Measurements from ENCODE around the gene LAPTM5.

LAPTM5 gene

DNA sequence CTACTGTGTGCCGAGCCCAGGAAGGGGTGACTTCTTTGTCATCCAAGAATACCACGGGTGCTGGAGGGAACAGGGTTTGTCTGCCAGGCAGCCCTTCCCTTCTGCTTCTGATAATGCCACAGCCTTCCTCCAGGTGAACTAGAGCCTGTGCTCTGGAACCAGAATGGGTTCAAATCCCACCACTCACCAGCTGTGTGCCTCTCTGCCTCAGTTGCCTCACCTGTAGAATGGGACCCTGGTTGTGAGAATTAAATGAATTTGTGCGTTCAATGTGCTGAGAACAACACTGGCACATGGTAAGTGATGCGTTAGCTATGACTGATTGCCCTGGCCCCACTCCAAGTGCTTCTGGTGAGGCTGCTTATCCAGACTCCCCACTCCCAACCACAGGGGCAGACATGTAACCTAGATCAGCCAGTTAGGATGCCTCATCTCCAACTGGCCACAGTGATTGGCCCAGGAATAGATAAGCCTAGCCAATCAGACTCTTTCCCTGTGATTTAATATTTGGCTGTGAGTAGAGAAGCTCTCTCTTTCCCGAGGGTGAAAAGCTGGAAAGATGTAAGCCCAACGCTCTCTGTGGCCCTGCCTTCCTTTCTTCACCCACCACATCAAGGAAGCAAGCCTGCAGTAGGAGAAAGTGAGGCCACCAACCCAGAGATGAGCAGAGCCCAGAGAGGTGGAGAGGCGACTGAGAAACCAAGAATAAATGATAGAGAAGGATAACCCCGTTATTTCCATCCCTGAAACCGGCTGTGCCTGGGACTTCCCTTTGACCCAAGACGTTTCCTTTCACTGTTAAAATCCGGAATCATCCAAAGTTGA lies 20.8 kb upstream of the LAPTM5 start (continued):
- TF ChIP-seq REPIN1 (tag by site-specific recombination; IDR thresholded peaks at IDR 0.05; ENCODE audit: low read depth) (no peak), ZNF280D (tag by site-specific recombination; IDR thresholded peaks at IDR 0.05) (no peak), ZNF362 (tag by site-specific recombination; IDR thresholded peaks at IDR 0.05) (no peak), MYNN (tag by site-specific recombination; IDR thresholded peaks at IDR 0.05; ENCODE audit: borderline replicate concordance) (no peak), SP7 (tag by site-specific recombination; IDR thresholded peaks at IDR 0.05) (no peak), ZFHX2 (tag by site-specific recombination; conservative IDR thresholded peaks at IDR 0.05) (no peak), ZNF354C (tag by site-specific recombination; IDR thresholded peaks at IDR 0.05; ENCODE audit: borderline replicate concordance, low read depth) (no peak), ZIC2 (tag by site-specific recombination; IDR thresholded peaks at IDR 0.05) (no peak), ZNF473 (tag by site-specific recombination; IDR thresholded peaks at IDR 0.05) (no peak), BCL6B (tag by site-specific recombination; IDR thresholded peaks at IDR 0.05) (no peak)
- TF ChIP-seq, protein P1, sequence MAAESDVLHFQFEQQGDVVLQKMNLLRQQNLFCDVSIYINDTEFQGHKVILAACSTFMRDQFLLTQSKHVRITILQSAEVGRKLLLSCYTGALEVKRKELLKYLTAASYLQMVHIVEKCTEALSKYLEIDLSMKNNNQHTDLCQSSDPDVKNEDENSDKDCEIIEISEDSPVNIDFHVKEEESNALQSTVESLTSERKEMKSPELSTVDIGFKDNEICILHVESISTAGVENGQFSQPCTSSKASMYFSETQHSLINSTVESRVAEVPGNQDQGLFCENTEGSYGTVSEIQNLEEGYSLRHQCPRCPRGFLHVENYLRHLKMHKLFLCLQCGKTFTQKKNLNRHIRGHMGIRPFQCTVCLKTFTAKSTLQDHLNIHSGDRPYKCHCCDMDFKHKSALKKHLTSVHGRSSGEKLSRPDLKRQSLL (tag by site-specific recombination; IDR thresholded peaks at IDR 0.05) = 0 out of 2 replicates have a peak, but pooled peaks have one; percentile 21

GRCh38 chr1:30777904-30778153 lies 20.3 kb upstream of the LAPTM5 start:
- Histone ChIP-seq H3K4me3 (ENCODE audit: low read depth, low read length) (no peak overlapping the region), H3K4me1 (ENCODE audit: control insufficient read depth, insufficient read depth, low read length) (no peaks in the 10 kb centered on the region), H3K36me3 (ENCODE audit: control insufficient read depth in 2 of 2, insufficient read depth in 1 of 2, low read length in 2 of 2) (no peaks in the 10 kb centered on the region), H3K27ac (ENCODE audit: extremely low read depth, low read depth, low read length) (no peak overlapping the region), H3K9me3 (ENCODE audit: control insufficient read depth, insufficient read depth, low read depth, low read length) (no peaks in the 10 kb centered on the region)
- TF ChIP-seq TRIM28 (IDR thresholded peaks at IDR 0.05; ENCODE audit: borderline replicate concordance, low read length) (no peak), ZNF146 (tag by site-specific recombination; IDR thresholded peaks at IDR 0.05) (no peak), ZNF596 (tag by site-specific recombination; IDR thresholded peaks at IDR 0.05) (no peak), GLI2 (tag by site-specific recombination; IDR thresholded peaks at IDR 0.05; ENCODE audit: borderline replicate concordance, low read depth) (no peak), GLI4 (tag by site-specific recombination; IDR thresholded peaks at IDR 0.05) (no peak)
- ChIA-PET POLR2A (interaction anchor here (0.8 to 2.4 kb wide), 2 partner anchors 15 to 59 kb away, joined by 4 to 24 read pairs; no protein-coding TSS in a partner anchor), CTCF (interaction anchor here (1.2 to 10.5 kb wide), 9 partner anchors 10 to 157 kb away, joined by 3 to 374 read pairs (median 11); partner anchors contain the start of gene MATN1)

Measured in HEK293 (cell line).